GM12878 (cell line): Measurements from ENCODE around the gene NOS1. TPM values are rescaled to one million over a fixed set of nuclear protein-coding genes. Genes with fewer than 3 reads are reported as not detected.

Experiments
- ATAC-seq: fragments of 200-7000 bp; cut with Tn5 transposase; 3 replicates; pipeline ENCODE4 v1.9.1; 2020; ENCODE audit warnings: mild to moderate bottlenecking, moderate library complexity
- BruUV-seq: library from RNA; stranded (reverse); fragments of 400-500 nt; replicated peaks from 2 replicates; lab custom pipeline; 2021; lab: Mats Ljungman, UMichigan
- CTCF ChIA-PET: fragments of 300-600 bp; sonication (Branson Sonifier 250); formaldehyde crosslinking; extraction: SDS; loops from one replicate; lab custom pipeline; 2021; ENCODE audit warnings: inconsistent platforms; lab: Yijun Ruan, JAX
- POLR2A ChIA-PET: fragments of 350-600 bp; formaldehyde crosslinking; extraction: SDS; loops from one replicate; lab custom pipeline; 2021; ENCODE audit warnings: inconsistent platforms; lab: Charles Lee
- RAD21 ChIA-PET: fragments of 300-600 bp; sonication (Branson Sonifier 250); formaldehyde crosslinking; loops from one replicate; lab custom pipeline; 2023; ENCODE audit warnings: antibody characterized with exemption; ENCODE audit not compliant: unreplicated experiment; lab: Charles Lee
- SMC1A ChIA-PET: fragments of 300-600 bp; sonication (Branson Sonifier 250); formaldehyde crosslinking; loops from one replicate; lab custom pipeline; 2023; ENCODE audit not compliant: unreplicated experiment, uncharacterized antibody; lab: Charles Lee
- DNase-seq: peaks from one replicate; pipeline ENCODE4 v3.0.0-alpha.2; 2011; ENCODE audit warnings: low read depth, low spot score
- FAIRE-seq: peaks from 3 replicates; lab custom pipeline; 2011; peaks lifted over from hg19 to GRCh38; lab: Jason Lieb, UNC
- H2AFZ ChIP-seq: 2 replicates; pipeline ENCODE4 v1.6.0; 2011; ENCODE audit warnings: low read depth, low read length, control low read depth; ENCODE audit not compliant: control insufficient read depth
- H3K27ac ChIP-seq: 2 replicates; pipeline ENCODE4 v1.5.1; 2011; ENCODE audit warnings: control low read depth; ENCODE audit not compliant: control insufficient read depth, insufficient read depth
- H3K27me3 ChIP-seq, 2 experiments: replicated peaks in 1 of 2; 2 replicates each; pipeline versions ENCODE4 v1.6.0 to v1.6.1; 2011; ENCODE audit warnings: low read length in 1 of 2; ENCODE audit not compliant: control insufficient read depth in 2 of 2, insufficient read depth in 2 of 2
- H3K36me3 ChIP-seq, 2 experiments: 2 replicates each; pipeline ENCODE4 v1.5.1; 2011; ENCODE audit warnings: low read length in 1 of 2; ENCODE audit not compliant: control insufficient read depth in 2 of 2, insufficient read depth in 2 of 2
- H3K4me1 ChIP-seq: 2 replicates; pipeline ENCODE4 v1.6.1; 2011; ENCODE audit warnings: mild to moderate bottlenecking, low read length, moderate library complexity, mixed read lengths; ENCODE audit not compliant: control insufficient read depth, insufficient read depth
- H3K4me2 ChIP-seq: 2 replicates; pipeline ENCODE4 v1.6.0; 2011; ENCODE audit warnings: control low read depth; ENCODE audit not compliant: control insufficient read depth, insufficient read depth
- H3K4me3 ChIP-seq: fragments of 200-600 bp; sonication (generic); 2 replicates; pipeline ENCODE4 v1.5.1; 2016
- H3K79me2 ChIP-seq: 2 replicates; pipeline ENCODE4 v1.6.0; 2011; ENCODE audit warnings: low read length; ENCODE audit not compliant: control insufficient read depth, insufficient read depth
- H3K9ac ChIP-seq: 2 replicates; pipeline ENCODE4 v1.8.0; 2011; ENCODE audit warnings: low read length, control low read depth, mixed read lengths; ENCODE audit not compliant: control insufficient read depth, insufficient read depth
- H3K9me3 ChIP-seq: replicated peaks from 3 replicates; pipeline ENCODE4 v1.5.1; 2011; ENCODE audit warnings: mild to moderate bottlenecking, low read length; ENCODE audit not compliant: control insufficient read depth, insufficient read depth
- H4K20me1 ChIP-seq: 2 replicates; pipeline ENCODE4 v1.6.0; 2011; ENCODE audit not compliant: control insufficient read depth, insufficient read depth
- CHD4 ChIP-seq: fragments of 200-600 bp; sonication (generic); IDR thresholded peaks from 2 replicates; pipeline ENCODE4 v1.6.1; 2016; ENCODE audit warnings: mild to moderate bottlenecking
- RAD21 ChIP-seq: IDR thresholded peaks from 2 replicates; pipeline ENCODE4 v1.6.1; 2011; ENCODE audit warnings: mild to moderate bottlenecking, low read depth, low read length, moderate library complexity; ENCODE audit not compliant: insufficient read depth
- SMC3 ChIP-seq: IDR thresholded peaks from 2 replicates; pipeline ENCODE4 v1.6.1; 2011; ENCODE audit warnings: low read length, improper control_type of control experiment, borderline replicate concordance
- WGBS: methylation state at CpG from one replicate; pipeline ENCODE4 v1.1.6; 2016; ENCODE audit warnings: low lambda C conversion rate; ENCODE audit not compliant: insufficient replicate concordance, insufficient coverage; ENCODE audit errors: missing lambda C conversion rate; 5-methylcytosine and 5-hydroxymethylcytosine counted together
- in situ Hi-C: fragments of 300-500 bp; cut with MboI; formaldehyde crosslinking; loops from 9 replicates; pipeline ENCODE4 v1.14.3; 2018; ENCODE audit warnings: mixed read lengths
- intact Hi-C: fragments of 100-400 bp; cut with micrococcal nuclease; formaldehyde crosslinking; loops from one replicate; pipeline ENCODE4 v1.14.2; 2022; ENCODE audit not compliant: unreplicated experiment
- polyA plus RNA-seq, 11 experiments: library from polyadenylated mRNA; depleted of rRNA in 4 of 11; unstranded in 6 of 11; stranded (reverse) in 5 of 11; fragments of >200 nt; fragmentation: Nextera tagmentation in 4 of 11; fragmentation: Illumina TruSeq in 1 of 11; extraction: Ambion mirVana in 4 of 11; extraction: Trizol in 1 of 11; gene quantifications; 1 replicate in 1 of 11; 2 replicates in 10 of 11; pipeline versions ENCODE4 v1.2.1 to v1.2.3, GENCODE V29; 2011 to 2016; ENCODE audit warnings: inconsistent platforms in 2 of 11, missing spikeins in 2 of 11, low read depth in 1 of 11
- total RNA-seq, 4 experiments: library from RNA; depleted of rRNA in 3 of 4; stranded (reverse); fragments of >200 nt in 3 of 4; fragmentation: Illumina TruSeq in 1 of 4; extraction: Trizol in 1 of 4; gene quantifications; 2 replicates each; pipeline versions ENCODE4 v1.2.1 to v1.2.3, GENCODE V29; 2013 to 2021
- TF ChIP-seq, protein P1 (sequence below), 3 experiments: IDR thresholded peaks in 2 of 3; conservative IDR thresholded peaks in 1 of 3; 2 replicates each; pipeline ENCODE4 v1.5.1; 2011; ENCODE audit warnings: low read depth in 3 of 3, low read length in 3 of 3, mild to moderate bottlenecking in 3 of 3, control low read depth in 2 of 3, moderate library complexity in 2 of 3, inconsistent platforms in 1 of 3, mixed read lengths in 1 of 3; ENCODE audit not compliant: control insufficient read depth in 2 of 3, insufficient read depth in 1 of 3; ENCODE audit errors: extremely low read depth in 1 of 3

Gene NOS1
- total and polyA plus RNA-seq, 10 of the 15 experiments (the other 5 are each of a cell fraction or from before 2014, with no cell fraction given), result under 0.01 to 0.04 (median 0.01) TPM; not detected in 7

DNA sequence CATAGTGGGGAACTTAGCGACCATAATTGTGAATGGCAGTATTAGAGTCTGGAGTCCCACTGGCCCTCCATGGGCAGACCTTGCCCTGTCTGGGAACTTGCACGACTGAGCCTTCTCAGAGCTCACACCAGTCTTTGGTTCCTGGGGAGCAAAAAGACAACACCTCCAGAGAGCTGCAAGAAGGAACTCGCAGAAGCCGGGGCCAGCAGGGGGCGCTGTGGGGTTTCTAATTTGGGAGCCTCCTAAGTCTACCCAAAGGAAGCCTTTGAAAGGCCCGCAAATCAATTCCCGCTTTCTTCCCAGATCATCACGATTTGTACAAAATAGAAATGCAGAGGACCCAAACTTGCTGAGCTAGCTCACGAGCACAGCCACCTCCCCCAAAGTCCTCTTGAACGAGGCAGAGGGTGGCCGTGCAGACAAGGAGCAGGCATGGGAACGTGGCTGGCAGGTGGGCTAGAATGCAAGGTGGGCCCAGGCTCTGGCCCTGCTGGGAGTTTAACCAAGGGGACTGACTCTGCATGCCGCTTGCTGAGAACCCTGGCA, 124.9 kb downstream of the NOS1 start:
- H3K79me2 ChIP-seq, result no peaks in the 10 kb centered on the region
- in situ Hi-C loops, result no loop called here
- no peaks in the 10 kb centered on the region for H3K4me1 ChIP-seq
- ATAC-seq, result peak; percentile 89
- no peak overlapping the region for H3K4me3 ChIP-seq
- TF ChIP-seq, protein P1, sequence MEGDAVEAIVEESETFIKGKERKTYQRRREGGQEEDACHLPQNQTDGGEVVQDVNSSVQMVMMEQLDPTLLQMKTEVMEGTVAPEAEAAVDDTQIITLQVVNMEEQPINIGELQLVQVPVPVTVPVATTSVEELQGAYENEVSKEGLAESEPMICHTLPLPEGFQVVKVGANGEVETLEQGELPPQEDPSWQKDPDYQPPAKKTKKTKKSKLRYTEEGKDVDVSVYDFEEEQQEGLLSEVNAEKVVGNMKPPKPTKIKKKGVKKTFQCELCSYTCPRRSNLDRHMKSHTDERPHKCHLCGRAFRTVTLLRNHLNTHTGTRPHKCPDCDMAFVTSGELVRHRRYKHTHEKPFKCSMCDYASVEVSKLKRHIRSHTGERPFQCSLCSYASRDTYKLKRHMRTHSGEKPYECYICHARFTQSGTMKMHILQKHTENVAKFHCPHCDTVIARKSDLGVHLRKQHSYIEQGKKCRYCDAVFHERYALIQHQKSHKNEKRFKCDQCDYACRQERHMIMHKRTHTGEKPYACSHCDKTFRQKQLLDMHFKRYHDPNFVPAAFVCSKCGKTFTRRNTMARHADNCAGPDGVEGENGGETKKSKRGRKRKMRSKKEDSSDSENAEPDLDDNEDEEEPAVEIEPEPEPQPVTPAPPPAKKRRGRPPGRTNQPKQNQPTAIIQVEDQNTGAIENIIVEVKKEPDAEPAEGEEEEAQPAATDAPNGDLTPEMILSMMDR (IDR thresholded peaks at IDR 0.05 in 2 of 3, conservative IDR thresholded peaks at IDR 0.05 in 1 of 3; ENCODE audit: control insufficient read depth in 2 of 3, extremely low read depth in 1 of 3, insufficient read depth in 1 of 3, low read depth in 3 of 3, low read length in 3 of 3), result peak; percentile 70 to 84 (median 78)
- TF ChIP-seq CHD4 (no peak), RAD21 (peak; percentile 60), SMC3 (peak; percentile 45; the same call in 1 of the 2 replicates)
- H3K36me3 ChIP-seq, result no peaks in the 10 kb centered on the region
- 0% methylated on average over 13 of the region's 13 CpGs for WGBS
- no peak overlapping the region for H3K27ac ChIP-seq
- ChIA-PET POLR2A (no interaction called here), SMC1A (interaction anchor here (0.8 to 1.6 kb wide), 5 partner anchors 130 to 1560 kb away, joined by 3 to 6 read pairs (median 3); no protein-coding TSS in a partner anchor), RAD21 (interaction anchor here (0.6 to 2.2 kb wide), 5 partner anchors 111 to 621 kb away, joined by 4 to 13 read pairs (median 5); no protein-coding TSS in a partner anchor), CTCF (interaction anchor here (0.6 to 4.4 kb wide), 18 partner anchors 9 to 621 kb away, joined by 3 to 27 read pairs (median 4); no protein-coding TSS in a partner anchor)
- BruUV-seq, result no TSS peak
- no peak for FAIRE-seq
- intact Hi-C loops, result loop anchor here (2.0 to 10.0 kb wide), 4 partner anchors 98 to 600 kb away; no protein-coding TSS in a partner anchor
- H3K9ac ChIP-seq, result no peak overlapping the region
- DNase-seq, result no peak
- H4K20me1 ChIP-seq, result no peaks in the 10 kb centered on the region
- H3K4me2 ChIP-seq, result no peak overlapping the region
- H3K9me3 ChIP-seq, result no peaks in the 10 kb centered on the region
- peaks cover 3 to 6% of the 10 kb centered on the region in 2 experiments; a peak in 3 of 4 replicates for H3K27me3 ChIP-seq
- no peak overlapping the region for H2AFZ ChIP-seq
